Esophagus muscularis mucosa (tissue), 4 donors: ENCODE measurements around the gene TRAPPC11.

Source experiments
- EP300 ChIP-seq: sonication (generic); formaldehyde crosslinking; IDR thresholded peaks from one replicate; pipeline ENCODE4 v1.6.1; 2017; ENCODE audit warnings: antibody characterized with exemption
- POLR2A ChIP-seq: fragments of 450-650 bp; IDR thresholded peaks from one replicate; pipeline ENCODE4 v1.6.1; 2017; ENCODE audit warnings: antibody characterized with exemption, moderate library complexity, mild to moderate bottlenecking, low read depth
- TF ChIP-seq, protein P1 (sequence below), 3 experiments: fragments of 200-600 bp in 2 of 3; fragments of 450-650 bp in 1 of 3; sonication (generic) in 2 of 3; IDR thresholded peaks; one replicate each; pipeline ENCODE4 v1.5.1; 2017 to 2019; ENCODE audit warnings: antibody characterized with exemption in 3 of 3, mild to moderate bottlenecking in 2 of 3, moderate library complexity in 1 of 3

GRCh38 chr4:183636923-183637322 is 22.2 kb upstream of the TRAPPC11 start:
- TF ChIP-seq, protein P1, sequence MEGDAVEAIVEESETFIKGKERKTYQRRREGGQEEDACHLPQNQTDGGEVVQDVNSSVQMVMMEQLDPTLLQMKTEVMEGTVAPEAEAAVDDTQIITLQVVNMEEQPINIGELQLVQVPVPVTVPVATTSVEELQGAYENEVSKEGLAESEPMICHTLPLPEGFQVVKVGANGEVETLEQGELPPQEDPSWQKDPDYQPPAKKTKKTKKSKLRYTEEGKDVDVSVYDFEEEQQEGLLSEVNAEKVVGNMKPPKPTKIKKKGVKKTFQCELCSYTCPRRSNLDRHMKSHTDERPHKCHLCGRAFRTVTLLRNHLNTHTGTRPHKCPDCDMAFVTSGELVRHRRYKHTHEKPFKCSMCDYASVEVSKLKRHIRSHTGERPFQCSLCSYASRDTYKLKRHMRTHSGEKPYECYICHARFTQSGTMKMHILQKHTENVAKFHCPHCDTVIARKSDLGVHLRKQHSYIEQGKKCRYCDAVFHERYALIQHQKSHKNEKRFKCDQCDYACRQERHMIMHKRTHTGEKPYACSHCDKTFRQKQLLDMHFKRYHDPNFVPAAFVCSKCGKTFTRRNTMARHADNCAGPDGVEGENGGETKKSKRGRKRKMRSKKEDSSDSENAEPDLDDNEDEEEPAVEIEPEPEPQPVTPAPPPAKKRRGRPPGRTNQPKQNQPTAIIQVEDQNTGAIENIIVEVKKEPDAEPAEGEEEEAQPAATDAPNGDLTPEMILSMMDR (IDR thresholded peaks at IDR 0.05): no peak
- TF ChIP-seq EP300: no peak
- TF ChIP-seq POLR2A: no peak
